Measurements from ENCODE around the gene CD101.

CD101 gene

DNA sequence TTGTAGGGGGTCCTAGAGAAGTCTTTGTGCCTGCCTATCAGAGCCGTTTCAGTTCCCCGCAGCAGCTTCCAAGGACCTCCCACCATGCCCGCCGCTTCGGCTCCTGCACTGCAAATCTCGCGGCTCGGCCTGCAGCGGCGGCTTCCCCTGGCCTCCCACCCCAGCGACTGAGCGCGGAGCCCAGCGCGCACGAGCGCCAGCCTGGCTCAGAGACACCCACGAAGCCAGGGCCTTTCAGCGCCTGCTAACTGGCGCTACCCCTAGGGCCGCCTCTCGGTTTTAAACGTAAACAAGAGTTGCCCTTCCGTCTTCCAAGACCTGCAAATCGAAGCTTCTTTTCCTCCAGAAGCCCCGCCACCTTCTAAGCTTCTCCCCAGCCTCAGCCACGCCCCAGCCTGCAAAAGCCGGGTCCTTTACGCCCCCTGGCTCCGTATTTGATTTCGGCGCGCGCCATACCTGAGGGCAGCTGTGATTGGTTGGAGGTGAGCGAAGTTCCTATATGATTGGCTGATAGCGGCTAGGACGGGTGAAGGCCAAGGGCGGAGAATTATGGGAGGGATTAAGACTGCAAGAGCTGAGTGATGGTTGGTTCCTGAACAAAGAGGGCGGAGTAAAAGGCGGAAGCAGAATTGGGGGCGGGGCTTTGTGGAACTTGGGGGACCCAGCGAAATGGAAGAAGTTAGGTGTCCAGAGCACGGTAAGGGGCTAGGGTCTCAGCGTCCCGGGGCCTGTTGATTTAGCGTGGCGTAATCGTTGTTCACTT, 58.3 kb downstream of the CD101 start, which contains the start of gene TTF2:
Gene TTF2 (plus strand): TSS at position 649 of the 763 bp plus-strand sequence. CDS start 21 bp downstream, at position 670.
- peak; percentile 96 to 98 for DNase-seq

DNA sequence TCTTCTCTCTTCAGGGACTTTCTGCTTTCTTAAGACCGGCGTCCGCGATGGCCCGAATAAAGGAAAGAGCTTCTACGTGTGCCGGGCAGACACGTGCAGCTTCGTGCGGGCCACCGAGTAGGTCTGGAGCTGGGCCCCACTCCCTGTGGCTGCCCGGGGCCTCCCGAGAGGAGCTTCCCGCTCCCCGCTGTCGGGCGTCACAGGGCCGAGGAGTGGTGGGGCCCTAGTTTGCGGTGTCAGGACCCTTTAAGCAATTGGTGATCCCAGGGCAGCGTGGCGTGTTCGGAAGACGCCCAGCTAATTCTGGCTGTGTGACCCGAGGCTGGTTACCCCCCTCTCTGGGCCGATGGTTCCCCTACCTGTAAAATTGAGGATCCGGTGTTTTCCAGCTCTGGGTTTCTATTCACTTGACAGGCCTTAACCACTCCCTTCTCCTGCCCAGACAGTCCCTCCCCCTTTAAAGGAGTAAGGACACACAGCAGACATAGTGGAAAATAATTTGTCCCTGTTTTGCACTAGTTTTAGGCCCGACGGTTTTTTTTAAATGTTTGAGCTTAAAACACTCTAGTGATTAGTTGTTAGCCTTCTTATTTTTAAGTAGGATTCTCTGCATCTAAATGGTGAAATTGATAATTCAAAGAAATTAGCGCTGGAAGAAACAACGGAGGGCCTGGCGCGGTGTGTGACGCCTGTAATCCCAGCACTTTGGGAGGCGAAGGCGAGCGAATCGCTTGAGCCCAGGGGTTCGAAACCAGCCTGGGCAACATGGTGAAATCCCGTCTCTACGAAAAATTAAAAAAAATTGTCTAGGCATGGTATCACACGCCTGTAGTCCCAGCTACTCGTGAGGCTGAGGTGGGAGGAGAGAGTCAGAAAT, 59.1 kb downstream of the CD101 start:
- DNase-seq = no peak

DNA sequence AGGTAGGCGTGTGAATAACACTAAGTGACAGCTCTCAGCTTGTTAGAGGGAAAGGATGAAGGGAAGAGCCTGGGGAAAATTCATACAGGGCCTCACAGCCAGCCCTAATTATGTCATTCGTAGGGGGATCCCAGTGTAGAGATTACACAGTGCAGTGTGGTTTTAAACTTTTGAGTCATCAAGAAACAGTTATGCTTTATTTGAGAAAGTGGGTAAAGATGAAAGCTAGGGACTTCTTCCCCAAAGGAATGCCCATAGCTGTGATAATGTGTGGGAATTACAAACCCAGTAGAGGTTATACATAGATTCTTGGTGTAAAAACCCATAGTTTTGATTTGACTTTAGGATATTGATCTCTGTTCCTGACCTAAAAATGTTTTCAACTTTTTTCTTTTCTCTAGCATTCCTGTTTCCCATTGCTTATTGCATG, 60.4 kb downstream of the CD101 start:
- DNase-seq = peak in 1 of 2 experiments; percentile 38

DNA sequence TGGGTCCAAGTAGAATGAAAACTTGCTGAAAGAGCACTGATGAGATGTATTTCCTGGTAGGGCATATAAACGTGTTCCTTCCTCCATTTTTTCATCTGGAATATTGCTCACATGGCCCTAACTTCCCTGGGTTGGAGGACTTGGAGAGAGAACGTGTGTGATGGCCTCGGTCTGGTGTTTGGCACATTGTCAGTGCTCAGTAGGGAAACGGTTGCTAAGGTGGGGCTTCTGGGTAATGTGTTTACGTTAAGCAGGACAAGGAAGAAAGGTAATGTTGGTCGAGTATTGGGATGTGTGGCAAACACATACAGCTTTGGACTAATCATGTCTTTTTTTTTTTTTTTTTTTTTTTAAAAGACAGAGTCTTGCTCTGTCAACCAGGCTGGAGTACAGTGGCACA, 64.8 kb downstream of the CD101 start:
- DNase-seq = no peak

DNA sequence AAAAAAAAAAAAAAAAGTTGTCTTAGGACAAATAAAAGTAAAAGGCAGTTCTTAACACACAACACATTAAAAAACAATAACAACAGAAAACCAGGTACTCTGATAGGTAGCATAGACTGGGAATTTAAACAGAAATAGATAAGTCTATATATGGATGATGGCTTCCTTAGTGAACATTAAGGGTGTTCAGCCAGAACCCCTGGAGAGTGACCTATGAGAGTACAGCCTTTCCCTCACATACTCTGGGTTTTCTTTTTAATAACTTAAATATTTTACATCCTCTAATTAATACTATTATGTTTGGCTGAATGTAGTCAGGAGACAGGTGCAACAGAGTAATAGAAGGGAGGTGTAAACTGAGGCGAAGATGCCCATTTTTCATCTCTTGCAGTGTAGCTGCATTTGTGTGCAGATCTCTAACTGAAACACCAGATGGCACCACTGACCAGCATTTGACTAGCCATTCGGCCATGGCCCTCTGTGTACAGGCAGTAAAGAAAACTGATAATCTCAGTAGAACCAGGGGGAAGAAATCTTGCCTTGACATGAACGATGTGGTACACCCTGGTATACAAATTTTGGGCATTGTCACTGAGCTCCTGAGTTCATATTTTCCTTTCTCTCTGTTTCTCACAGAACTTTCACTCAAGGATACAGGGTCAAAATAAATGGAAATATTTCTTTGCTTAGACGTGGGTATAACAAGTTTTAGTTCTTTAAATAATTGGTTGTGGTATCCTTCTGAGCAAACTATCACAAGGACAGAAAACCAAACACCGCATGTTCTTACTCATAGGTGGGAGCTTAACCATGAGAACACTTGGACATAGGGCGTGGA, 66.2 kb downstream of the CD101 start:
- DNase-seq = peak; percentile 42 to 52

DNA sequence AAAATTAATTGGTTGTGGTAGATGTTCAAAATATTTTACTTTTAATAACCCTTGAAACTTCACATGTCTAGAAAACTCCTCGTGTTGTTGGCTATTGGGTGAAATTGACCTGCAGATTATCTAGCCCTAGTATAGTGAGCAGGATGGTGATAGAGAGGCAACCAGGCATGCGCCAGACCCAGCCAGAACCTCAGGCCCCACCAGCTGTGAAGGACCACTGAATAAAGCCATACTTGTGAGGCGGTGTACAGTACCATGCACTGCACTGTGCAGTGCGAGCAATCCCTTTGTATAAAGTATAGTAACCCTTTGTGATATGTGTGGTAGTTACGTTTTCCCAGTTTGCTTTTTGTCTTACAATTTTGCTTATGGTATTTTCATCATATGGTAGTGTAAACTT, 67.0 kb downstream of the CD101 start:
- DNase-seq = no peak

DNA sequence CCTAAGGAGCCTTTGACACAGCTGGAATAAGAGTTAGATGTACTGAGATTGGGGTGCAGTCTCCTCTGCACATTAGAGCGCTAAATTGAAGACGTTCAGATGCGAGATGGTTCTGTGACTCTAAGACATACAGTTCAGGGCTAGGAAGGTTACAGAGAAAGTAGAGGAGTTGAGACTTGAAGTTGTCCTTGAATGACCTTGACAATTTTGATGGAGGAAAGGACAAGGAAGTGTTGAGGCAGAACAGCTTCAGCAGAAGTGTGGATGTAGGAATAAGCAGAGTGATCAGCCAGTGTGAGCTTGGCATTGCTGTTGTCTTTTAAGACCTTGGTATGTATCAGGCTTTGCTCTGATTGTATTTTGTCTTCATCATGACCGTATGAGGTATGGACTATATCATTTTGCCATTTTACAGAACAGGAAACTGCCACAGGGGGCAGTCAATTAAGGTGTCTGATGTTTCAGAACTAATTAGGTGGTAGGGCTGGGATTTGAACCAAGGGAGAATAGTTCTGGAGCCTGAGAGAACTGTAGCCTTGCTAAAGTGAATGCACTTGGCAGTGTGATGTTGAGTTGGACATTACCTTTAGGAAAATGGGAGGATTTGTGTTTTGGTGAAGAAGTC, 67.8 kb downstream of the CD101 start:
- no peak for DNase-seq

DNA sequence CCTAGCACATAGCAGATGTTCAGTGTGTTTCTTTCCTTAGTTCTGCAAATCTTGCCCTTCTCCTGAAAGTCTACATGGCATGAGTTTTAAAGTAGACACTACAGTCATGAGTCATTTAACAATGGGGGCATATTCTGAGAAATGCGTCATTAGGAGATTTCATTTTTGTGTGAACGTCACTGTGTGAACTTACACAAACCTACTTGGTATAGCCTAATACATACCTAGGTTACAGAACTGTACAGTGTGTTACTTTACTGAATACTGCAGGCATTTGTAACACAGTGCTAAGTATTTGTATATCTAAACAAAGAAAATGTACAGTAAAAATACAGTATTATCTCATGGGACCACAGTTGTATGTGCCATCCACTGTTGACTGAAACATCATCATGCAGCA, 68.6 kb downstream of the CD101 start:
- DNase-seq = no peak

DNA sequence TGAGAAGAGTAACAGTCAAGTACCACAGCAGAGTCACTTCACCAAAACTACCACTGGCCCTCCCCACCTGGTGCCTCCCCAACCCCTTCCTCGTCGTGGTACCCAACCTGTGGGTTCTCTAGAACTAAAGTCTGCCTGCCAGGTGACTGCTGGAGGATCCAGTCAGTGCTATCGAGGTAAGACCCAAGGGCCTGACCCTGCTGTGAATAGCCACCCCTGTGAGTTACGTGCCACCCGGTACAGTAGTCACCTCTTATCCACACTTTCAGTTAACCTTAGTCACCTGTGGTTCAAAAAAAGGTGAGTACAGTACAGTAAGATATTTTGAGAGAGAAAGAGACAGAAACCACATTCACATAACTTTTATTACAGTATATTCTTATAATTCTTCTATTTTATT, 75.1 kb downstream of the CD101 start:
- peak in 1 of 2 experiments; percentile 20 for DNase-seq

DNA sequence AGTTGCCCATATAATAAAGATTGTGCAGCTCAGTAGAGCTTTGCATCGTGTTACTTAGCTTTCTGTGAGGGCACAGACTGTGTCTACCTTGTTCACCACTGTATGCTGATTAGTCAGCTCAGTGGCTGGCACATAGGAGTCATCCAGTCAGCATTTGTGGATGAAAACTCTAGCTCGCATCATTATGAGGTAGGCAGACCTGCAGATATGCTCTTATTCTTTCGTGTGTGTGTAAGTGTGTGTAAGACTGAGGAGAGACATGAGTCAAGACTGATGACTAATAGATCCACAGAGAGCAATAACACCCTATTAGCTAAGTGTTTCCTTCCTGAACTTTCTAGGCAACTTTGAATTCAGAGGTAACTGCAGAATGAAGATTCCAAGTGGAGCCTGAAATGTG, 75.7 kb downstream of the CD101 start:
- DNase-seq = peak; percentile 53 to 64

DNA sequence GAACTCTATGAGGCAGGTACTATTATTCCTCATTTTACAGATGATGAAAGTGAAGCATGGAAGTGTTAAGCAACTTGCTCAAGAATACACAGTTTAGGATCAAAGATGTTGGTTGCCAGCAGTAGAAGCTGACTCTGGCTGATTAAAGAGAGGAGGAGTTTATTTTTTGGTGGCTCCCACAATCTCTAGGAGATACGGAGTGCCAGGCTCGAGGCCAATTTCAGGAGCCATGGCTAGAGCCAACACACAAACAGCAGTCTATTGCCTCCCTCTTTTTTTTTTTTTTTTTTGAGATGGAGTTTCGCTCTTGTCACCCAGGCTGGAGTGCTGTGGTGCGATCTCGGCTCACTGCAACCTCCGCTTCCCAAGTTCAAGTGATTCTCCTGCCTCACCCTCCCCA, 78.2 kb downstream of the CD101 start:
- no peak for DNase-seq

DNA sequence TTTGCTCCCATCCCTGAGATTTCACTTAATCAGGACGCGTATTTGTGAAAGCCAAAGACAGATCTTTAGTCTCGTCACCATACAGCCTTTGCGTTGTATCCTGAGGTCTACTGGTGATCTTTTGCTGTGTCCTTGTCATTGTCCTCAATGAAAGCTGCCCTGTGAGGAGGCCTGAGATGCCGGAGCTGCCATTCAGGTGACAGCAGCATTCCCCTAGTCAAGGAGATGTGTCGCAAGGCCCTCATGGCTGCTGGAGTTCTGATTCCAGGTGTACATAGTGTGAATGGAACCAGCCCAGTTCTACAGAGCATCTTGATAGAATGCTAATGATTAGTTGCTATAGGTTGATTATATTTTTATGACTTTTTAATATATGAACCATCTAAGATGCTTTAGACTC, 82.7 kb downstream of the CD101 start:
- DNase-seq = no peak

Data from activated CD4-positive, alpha-beta T cell treated with anti-CD3 and anti-CD28 coated beads, Interleukin-2, amount 50 U/mL, for 48 hours (primary cell).